HepG2 (cell line): Measurements from ENCODE around the gene SLC35F6. TPM values are rescaled to one million over a fixed set of nuclear protein-coding genes. Genes with fewer than 3 reads are reported as not detected.

Source experiments
- FOXA3 ChIP-seq: IDR thresholded peaks from 2 replicates; pipeline ENCODE4 v1.6.1; 2016; ENCODE audit warnings: missing genetic modification reagents, missing compliant biosample characterization
- PAF1 ChIP-seq: IDR thresholded peaks from 2 replicates; pipeline ENCODE4 v1.6.1; 2016; ENCODE audit warnings: missing genetic modification reagents, missing compliant biosample characterization
- PHF21A ChIP-seq: sonication (generic); formaldehyde crosslinking; IDR thresholded peaks from 2 replicates; pipeline ENCODE4 v1.5.0; 2020; ENCODE audit warnings: mild to moderate bottlenecking, missing genetic modification reagents
- SRSF9 ChIP-seq: fragments of 200-400 bp; formaldehyde crosslinking; IDR thresholded peaks from 2 replicates; pipeline ENCODE4 v1.6.1; 2018; ENCODE audit warnings: borderline replicate concordance, mild to moderate bottlenecking, low read depth, low read length; ENCODE audit not compliant: insufficient read depth, poor library complexity, severe bottlenecking
- TBX3 ChIP-seq: fragments of 450-650 bp; IDR thresholded peaks from 2 replicates; pipeline ENCODE4 v1.6.1; 2017; ENCODE audit warnings: antibody characterized with exemption, mild to moderate bottlenecking, inconsistent platforms, borderline replicate concordance
- ZBTB7B ChIP-seq: sonication (generic); formaldehyde crosslinking; IDR thresholded peaks from 2 replicates; pipeline ENCODE4 v1.4.0; 2020; ENCODE audit warnings: missing genetic modification reagents
- ZSCAN20 ChIP-seq: sonication (generic); formaldehyde crosslinking; IDR thresholded peaks from 2 replicates; pipeline ENCODE4 v1.4.0; 2020; ENCODE audit warnings: missing genetic modification reagents, mild to moderate bottlenecking, borderline replicate concordance
- polyA plus RNA-seq, 8 experiments: library from polyadenylated mRNA; depleted of rRNA in 3 of 8; stranded (reverse) in 7 of 8; unstranded in 1 of 8; fragments of >200 nt; fragmentation: Illumina TruSeq in 4 of 8; extraction: Trizol in 4 of 8; gene quantifications; 2 replicates each; pipeline versions ENCODE4 v1.2.1 to v1.2.3, GENCODE V29; 2011 to 2016; ENCODE audit warnings: low read depth in 4 of 8, missing spikeins in 1 of 8, mixed read lengths in 1 of 8; ENCODE audit not compliant: insufficient read depth in 1 of 8
- total RNA-seq, 5 experiments: library from RNA; depleted of rRNA; stranded (reverse); fragments of >200 nt; fragmentation: Illumina TruSeq; extraction: Trizol; gene quantifications; 2 replicates each; pipeline ENCODE4 v1.2.3, GENCODE V29; 2016; ENCODE audit warnings: low read depth in 1 of 5
- TF ChIP-seq, protein P1 (sequence below): sonication (generic); formaldehyde crosslinking; IDR thresholded peaks from 2 replicates; pipeline ENCODE4 v1.4.0; 2020; ENCODE audit warnings: missing genetic modification reagents, borderline replicate concordance
- TF ChIP-seq, protein P2 (sequence below), 2 experiments: sonication (generic) in 1 of 2; formaldehyde crosslinking in 1 of 2; IDR thresholded peaks; 2 replicates each; pipeline versions ENCODE4 v1.5.1 to v1.6.1; 2011 to 2020; ENCODE audit warnings: borderline replicate concordance in 1 of 2, low read depth in 1 of 2, low read length in 1 of 2, mild to moderate bottlenecking in 1 of 2, missing genetic modification reagents in 1 of 2, moderate library complexity in 1 of 2

Gene SLC35F6
- total and polyA plus RNA-seq, 2 of the 13 experiments (the other 11 are each of a cell fraction or from before 2014, with no cell fraction given) = 15.2 to 21.2 TPM

DNA sequence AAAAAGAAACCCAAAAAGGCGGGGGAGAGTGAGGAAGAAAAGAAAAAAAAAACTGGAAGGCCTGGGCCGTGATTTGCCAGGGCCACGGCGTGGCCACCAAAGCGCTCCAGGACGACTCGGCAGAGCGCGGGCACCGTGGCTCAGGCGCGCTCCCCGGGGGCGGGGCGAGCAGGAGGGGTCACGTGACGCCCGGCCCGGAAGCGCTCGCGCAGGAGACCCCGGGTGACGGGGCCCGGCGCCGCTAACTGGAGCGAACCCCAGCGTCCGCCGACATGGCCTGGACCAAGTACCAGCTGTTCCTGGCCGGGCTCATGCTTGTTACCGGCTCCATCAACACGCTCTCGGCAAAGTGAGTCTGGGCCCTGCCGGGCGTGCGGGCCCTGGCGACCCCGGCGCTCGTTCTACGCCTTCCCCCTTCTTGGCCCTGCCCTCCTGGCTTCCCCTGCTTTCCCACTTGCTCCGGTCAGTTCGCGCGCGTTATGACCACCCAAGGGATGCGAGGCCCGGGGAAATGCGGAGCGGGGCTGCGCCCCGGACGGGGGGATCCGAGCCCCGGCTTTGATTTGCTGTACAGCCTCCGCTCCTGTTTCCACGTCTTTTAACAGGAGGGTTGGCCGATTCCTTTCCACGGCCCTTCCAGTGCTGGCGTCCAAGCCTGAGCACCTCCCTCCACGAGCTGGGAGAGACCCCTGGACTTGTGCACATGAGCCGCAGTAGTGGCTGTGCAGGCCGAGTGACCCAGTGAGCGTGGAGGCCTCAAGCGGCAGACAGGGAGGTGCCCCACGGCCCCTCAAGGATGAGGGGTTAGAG, at the start of gene SLC35F6 (continued):
- TF ChIP-seq, protein P1, sequence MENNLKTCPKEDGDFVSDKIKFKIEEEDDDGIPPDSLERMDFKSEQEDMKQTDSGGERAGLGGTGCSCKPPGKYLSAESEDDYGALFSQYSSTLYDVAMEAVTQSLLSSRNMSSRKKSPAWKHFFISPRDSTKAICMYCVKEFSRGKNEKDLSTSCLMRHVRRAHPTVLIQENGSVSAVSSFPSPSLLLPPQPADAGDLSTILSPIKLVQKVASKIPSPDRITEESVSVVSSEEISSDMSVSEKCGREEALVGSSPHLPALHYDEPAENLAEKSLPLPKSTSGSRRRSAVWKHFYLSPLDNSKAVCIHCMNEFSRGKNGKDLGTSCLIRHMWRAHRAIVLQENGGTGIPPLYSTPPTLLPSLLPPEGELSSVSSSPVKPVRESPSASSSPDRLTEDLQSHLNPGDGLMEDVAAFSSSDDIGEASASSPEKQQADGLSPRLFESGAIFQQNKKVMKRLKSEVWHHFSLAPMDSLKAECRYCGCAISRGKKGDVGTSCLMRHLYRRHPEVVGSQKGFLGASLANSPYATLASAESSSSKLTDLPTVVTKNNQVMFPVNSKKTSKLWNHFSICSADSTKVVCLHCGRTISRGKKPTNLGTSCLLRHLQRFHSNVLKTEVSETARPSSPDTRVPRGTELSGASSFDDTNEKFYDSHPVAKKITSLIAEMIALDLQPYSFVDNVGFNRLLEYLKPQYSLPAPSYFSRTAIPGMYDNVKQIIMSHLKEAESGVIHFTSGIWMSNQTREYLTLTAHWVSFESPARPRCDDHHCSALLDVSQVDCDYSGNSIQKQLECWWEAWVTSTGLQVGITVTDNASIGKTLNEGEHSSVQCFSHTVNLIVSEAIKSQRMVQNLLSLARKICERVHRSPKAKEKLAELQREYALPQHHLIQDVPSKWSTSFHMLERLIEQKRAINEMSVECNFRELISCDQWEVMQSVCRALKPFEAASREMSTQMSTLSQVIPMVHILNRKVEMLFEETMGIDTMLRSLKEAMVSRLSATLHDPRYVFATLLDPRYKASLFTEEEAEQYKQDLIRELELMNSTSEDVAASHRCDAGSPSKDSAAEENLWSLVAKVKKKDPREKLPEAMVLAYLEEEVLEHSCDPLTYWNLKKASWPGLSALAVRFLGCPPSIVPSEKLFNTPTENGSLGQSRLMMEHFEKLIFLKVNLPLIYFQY (CRISPR knock-in tag) = peak; percentile 80; the same call in 1 of the 2 replicates
- TF ChIP-seq PAF1 (no peak), ZSCAN20 (0 out of 2 replicates have a peak, but pooled peaks have one; percentile 40), ZBTB7B (CRISPR knock-in tag) (peak; percentile 53; the same call in 1 of the 2 replicates), SRSF9 (no peak), TBX3 (0 out of 2 replicates have a peak, but pooled peaks have one; percentile 10), PHF21A (CRISPR knock-in tag) (0 out of 2 replicates have a peak, but pooled peaks have one; percentile 32), FOXA3 (CRISPR knock-in tag) (peak; percentile 53)
- TF ChIP-seq, protein P2, sequence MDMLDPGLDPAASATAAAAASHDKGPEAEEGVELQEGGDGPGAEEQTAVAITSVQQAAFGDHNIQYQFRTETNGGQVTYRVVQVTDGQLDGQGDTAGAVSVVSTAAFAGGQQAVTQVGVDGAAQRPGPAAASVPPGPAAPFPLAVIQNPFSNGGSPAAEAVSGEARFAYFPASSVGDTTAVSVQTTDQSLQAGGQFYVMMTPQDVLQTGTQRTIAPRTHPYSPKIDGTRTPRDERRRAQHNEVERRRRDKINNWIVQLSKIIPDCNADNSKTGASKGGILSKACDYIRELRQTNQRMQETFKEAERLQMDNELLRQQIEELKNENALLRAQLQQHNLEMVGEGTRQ (IDR thresholded peaks at IDR 0.05; ENCODE audit: low read depth, low read length) = peak; percentile 95
- TF ChIP-seq, protein P2 (CRISPR knock-in tag; IDR thresholded peaks at IDR 0.05; ENCODE audit: borderline replicate concordance) = peak; percentile 93; the same call in 1 of the 2 replicates
